GM19025 (cell line): ENCODE results near the gene ZNF616.

ENCODE experiments used
- ATAC-seq: cut with Tn5 transposase; IDR thresholded peaks from one replicate; pipeline ENCODE4 v1.9.1; 2021; ENCODE audit warnings: mild to moderate bottlenecking, low read depth, moderate library complexity; ENCODE audit not compliant: unreplicated experiment

Gene ZNF616

GRCh38 chr19:52139252-52140031 lies at the start of gene ZNF616:
TSS of gene ZNF616 (minus strand) at chr19:52139938. CDS start at chr19:52130512, 9,426 bp downstream.
- no peak for ATAC-seq

GRCh38 chr19:52188822-52189734 lies 49.3 kb upstream of the ZNF616 start:
- ATAC-seq: no peak

- ATAC-seq: no peak
These were observed 47.7 kb upstream of the ZNF616 start for GRCh38 chr19:52187407-52187806.

GRCh38 chr19:52176574-52176973 lies 36.8 kb upstream of the ZNF616 start:
- ATAC-seq: no peak

- ATAC-seq: no peak
These were observed 32.6 kb upstream of the ZNF616 start for GRCh38 chr19:52172347-52172746.

GRCh38 chr19:52171321-52172169 lies 31.8 kb upstream of the ZNF616 start, which contains the start of gene ZNF836:
TSS of gene ZNF836 (minus strand) at chr19:52171621. CDS start at chr19:52168072, 3,549 bp downstream.
- ATAC-seq: peak; percentile 64

- peak; percentile 10 for ATAC-seq
These were observed 31.2 kb upstream of the ZNF616 start for GRCh38 chr19:52170863-52171320.

- ATAC-seq: no peak
These were observed 30.6 kb upstream of the ZNF616 start for GRCh38 chr19:52170304-52170703.

GRCh38 chr19:52155596-52156359 lies 16.0 kb upstream of the ZNF616 start:
- ATAC-seq: no peak

- no peak for ATAC-seq
These were observed 8.5 kb upstream of the ZNF616 start for GRCh38 chr19:52148256-52148655.

- no peak for ATAC-seq
These were observed 2.4 kb upstream of the ZNF616 start for GRCh38 chr19:52142001-52142595.

GRCh38 chr19:52141203-52141602 lies 1.5 kb upstream of the ZNF616 start:
- ATAC-seq: no peak

GRCh38 chr19:52140032-52140710 lies 433 bp upstream of the ZNF616 start:
- peak; percentile 98 for ATAC-seq

- ATAC-seq: no peak
These were observed 821 bp downstream of the ZNF616 start for GRCh38 chr19:52138983-52139251.

GRCh38 chr19:52138278-52138982 lies 1.3 kb downstream of the ZNF616 start:
- no peak for ATAC-seq

- no peak for ATAC-seq
These were observed 19.5 kb downstream of the ZNF616 start for GRCh38 chr19:52120286-52120685.

GRCh38 chr19:52115526-52116053 lies 24.1 kb downstream of the ZNF616 start:
- ATAC-seq: no peak

- no peak for ATAC-seq
These were observed 25.0 kb downstream of the ZNF616 start for GRCh38 chr19:52114691-52115090.
